HUES48 (cell line): ENCODE measurements around the gene SLCO3A1.

Source experiments
- H3K27ac ChIP-seq: one replicate; pipeline ENCODE4 v1.7.0; 2013; ENCODE audit warnings: low read depth, low read length, inconsistent platforms
- H3K27me3 ChIP-seq: 2 replicates; pipeline ENCODE4 v1.6.1; 2013; ENCODE audit warnings: mild to moderate bottlenecking, low read length; ENCODE audit not compliant: control insufficient read depth, insufficient read depth
- H3K36me3 ChIP-seq: 2 replicates; pipeline ENCODE4 v1.6.1; 2013; ENCODE audit warnings: low read length; ENCODE audit not compliant: control insufficient read depth, insufficient read depth
- H3K4me1 ChIP-seq: 2 replicates; pipeline ENCODE4 v1.6.1; 2013; ENCODE audit warnings: mild to moderate bottlenecking, low read length; ENCODE audit not compliant: control insufficient read depth, insufficient read depth
- H3K4me3 ChIP-seq: 2 replicates; pipeline ENCODE4 v1.5.1; 2013; ENCODE audit warnings: mild to moderate bottlenecking, low read depth, low read length
- H3K9ac ChIP-seq: 2 replicates; pipeline ENCODE4 v1.6.1; 2013; ENCODE audit warnings: mild to moderate bottlenecking, low read depth, low read length, moderate library complexity
- H3K9me3 ChIP-seq: 2 replicates; pipeline ENCODE4 v1.6.1; 2013; ENCODE audit warnings: low read length; ENCODE audit not compliant: control insufficient read depth, insufficient read depth

The SLCO3A1 gene

DNA sequence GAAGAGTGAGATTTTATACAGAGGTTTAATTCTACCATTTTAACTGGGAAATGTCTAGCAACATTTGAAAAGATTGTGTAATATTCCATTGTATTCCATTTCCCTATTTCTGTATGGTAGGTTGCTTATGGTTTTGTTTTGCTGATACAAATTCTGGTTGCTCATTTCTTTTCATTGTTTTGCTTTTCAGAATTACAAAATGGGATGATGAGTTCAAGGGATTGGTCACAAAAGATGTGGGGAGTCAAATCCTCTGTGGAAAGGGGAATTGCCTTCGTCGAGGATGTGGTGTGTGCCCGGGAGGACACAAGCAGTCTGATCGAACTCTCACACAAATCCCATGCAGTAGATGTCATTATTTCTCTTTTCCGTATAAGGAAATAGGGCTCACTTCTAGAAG lies 18.3 kb downstream of the SLCO3A1 start:
- Histone ChIP-seq H3K36me3 (no peaks in the 10 kb centered on the region), H3K4me3 (no peak overlapping the region), H3K27me3 (no peaks in the 10 kb centered on the region), H3K4me1 (peaks cover 14% of the 10 kb centered on the region), H3K9me3 (no peaks in the 10 kb centered on the region), H3K27ac (no peak overlapping the region), H3K9ac (no peak overlapping the region)

DNA sequence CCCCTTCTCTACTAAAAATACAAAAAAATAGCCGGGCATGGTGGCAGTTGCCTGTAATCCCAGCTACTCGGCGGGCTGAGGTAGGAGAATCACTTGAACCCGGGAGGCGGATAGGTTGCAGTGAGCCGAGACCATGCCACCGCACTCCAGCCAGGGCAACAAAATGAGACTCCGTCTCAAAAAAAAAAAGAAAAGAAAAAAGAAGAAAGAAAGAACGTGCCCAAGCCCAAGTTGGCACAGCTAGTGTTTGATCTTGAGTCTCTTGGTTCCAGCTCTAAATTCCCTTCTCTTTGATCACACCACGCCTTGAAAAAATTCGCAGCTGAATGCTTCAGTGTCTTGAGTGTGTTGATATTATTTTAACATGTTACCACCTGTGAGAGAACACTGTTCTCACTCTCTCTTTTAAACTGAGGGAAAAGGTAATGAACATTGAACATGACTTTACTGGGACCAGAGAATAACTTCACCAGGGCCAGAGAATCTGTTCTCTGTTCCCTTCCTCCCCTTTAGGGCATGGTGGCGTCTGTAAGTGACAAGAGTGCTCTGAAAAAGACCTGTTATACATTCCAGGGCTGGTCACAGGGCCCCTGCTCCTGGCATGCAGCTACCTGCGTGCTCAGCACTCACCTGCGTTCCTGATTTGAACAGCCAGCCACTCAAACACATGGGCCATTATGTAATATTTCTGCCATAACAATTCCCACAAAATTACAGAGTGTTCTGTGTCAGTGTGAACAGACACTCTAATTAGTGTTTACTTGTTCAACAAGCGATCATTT lies 19.0 kb downstream of the SLCO3A1 start:
- H3K27ac ChIP-seq, result no peak overlapping the region
- H3K27me3 ChIP-seq, result no peaks in the 10 kb centered on the region
- peaks cover 7% of the 10 kb centered on the region for H3K4me1 ChIP-seq
- no peak overlapping the region for H3K9ac ChIP-seq
- H3K36me3 ChIP-seq, result no peaks in the 10 kb centered on the region
- H3K9me3 ChIP-seq, result no peaks in the 10 kb centered on the region
- no peak overlapping the region for H3K4me3 ChIP-seq

DNA sequence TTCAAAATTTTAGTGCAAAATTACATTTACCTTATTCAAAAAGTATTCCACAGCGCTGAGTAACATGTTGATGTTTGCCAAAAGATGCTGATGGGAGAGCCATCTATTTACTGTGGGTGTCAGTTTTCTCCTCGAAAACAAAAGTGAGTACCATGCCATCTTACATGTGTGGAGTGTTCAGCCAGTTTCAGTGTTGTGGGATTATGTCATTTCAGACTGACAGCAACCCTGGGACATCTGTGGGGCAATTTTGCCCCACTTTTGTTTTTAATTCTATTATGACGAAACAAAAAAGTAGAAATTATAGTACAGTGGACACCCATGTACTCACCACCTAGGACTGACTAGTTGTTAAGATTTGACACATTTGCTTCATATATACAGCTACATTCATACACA lies 19.6 kb downstream of the SLCO3A1 start:
- Histone ChIP-seq H3K4me1 (peaks cover 3% of the 10 kb centered on the region; the same call in 1 of the 2 replicates), H3K4me3 (no peak overlapping the region), H3K9ac (no peak overlapping the region), H3K27ac (no peak overlapping the region), H3K27me3 (no peaks in the 10 kb centered on the region), H3K36me3 (no peaks in the 10 kb centered on the region), H3K9me3 (no peaks in the 10 kb centered on the region)

- no peak overlapping the region for H3K27ac ChIP-seq
- H3K9ac ChIP-seq, result no peak overlapping the region
- no peaks in the 10 kb centered on the region for H3K36me3 ChIP-seq
- H3K4me1 ChIP-seq, result peaks cover 3% of the 10 kb centered on the region; the same call in 1 of the 2 replicates
- no peak overlapping the region for H3K4me3 ChIP-seq
- no peaks in the 10 kb centered on the region for H3K9me3 ChIP-seq
- H3K27me3 ChIP-seq, result no peaks in the 10 kb centered on the region
Observed at GRCh38 chr15:91874171-91874570, 20.7 kb downstream of the SLCO3A1 start.

GRCh38 chr15:91874992-91875660 lies 21.6 kb downstream of the SLCO3A1 start:
- H3K27me3 ChIP-seq, result no peaks in the 10 kb centered on the region
- H3K9ac ChIP-seq, result no peak overlapping the region

GRCh38 chr15:91876187-91876586 lies 22.7 kb downstream of the SLCO3A1 start:
- Histone ChIP-seq H3K4me1 (peaks cover 8% of the 10 kb centered on the region), H3K9me3 (no peaks in the 10 kb centered on the region), H3K36me3 (no peaks in the 10 kb centered on the region), H3K4me3 (no peak overlapping the region), H3K9ac (no peak overlapping the region), H3K27ac (no peak overlapping the region), H3K27me3 (no peaks in the 10 kb centered on the region)

More at GRCh38 chr15:91874992-91875660, 21.6 kb downstream of the SLCO3A1 start:
- Histone ChIP-seq H3K36me3 (no peaks in the 10 kb centered on the region), H3K4me1 (peaks cover 3% of the 10 kb centered on the region; the same call in 1 of the 2 replicates), H3K9me3 (no peaks in the 10 kb centered on the region), H3K4me3 (no peak overlapping the region), H3K27ac (no peak overlapping the region)

DNA sequence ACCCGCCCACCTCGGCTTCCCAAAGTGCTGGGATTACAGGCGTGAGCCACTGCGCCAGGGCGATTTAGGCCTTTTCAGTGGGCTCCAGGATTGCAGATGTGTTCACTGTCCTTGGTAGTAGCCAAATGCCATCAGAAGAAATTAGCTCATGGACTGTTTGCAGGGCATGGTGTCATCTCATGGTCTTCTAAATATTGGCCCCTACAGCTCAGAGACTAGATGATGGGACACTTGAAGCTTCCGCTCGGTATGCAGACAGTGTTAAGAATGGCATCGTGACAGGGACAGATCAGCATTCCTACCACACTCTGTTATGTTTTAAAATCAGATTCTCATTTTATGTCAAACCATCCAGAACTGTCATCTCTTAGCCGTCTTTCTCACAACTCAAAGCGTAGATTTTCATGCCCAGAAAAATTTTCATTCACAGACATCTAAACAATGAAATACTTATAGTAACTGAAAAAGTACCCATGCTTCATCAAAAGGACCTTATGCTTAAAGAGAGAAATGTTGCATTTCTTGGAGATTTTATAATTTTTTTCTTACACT lies 24.9 kb downstream of the SLCO3A1 start:
- H3K36me3 ChIP-seq, result no peaks in the 10 kb centered on the region
- no peak overlapping the region for H3K9ac ChIP-seq
- H3K4me1 ChIP-seq, result peaks cover 20% of the 10 kb centered on the region
- H3K27ac ChIP-seq, result no peak overlapping the region
- no peaks in the 10 kb centered on the region for H3K9me3 ChIP-seq
- H3K27me3 ChIP-seq, result no peaks in the 10 kb centered on the region
- H3K4me3 ChIP-seq, result no peak overlapping the region

GRCh38 chr15:91879158-91879557 lies 25.6 kb downstream of the SLCO3A1 start:
- H3K4me3 ChIP-seq, result no peak overlapping the region
- H3K9me3 ChIP-seq, result no peaks in the 10 kb centered on the region
- no peak overlapping the region for H3K27ac ChIP-seq
- H3K9ac ChIP-seq, result no peak overlapping the region
- no peaks in the 10 kb centered on the region for H3K36me3 ChIP-seq
- peaks cover 20% of the 10 kb centered on the region for H3K4me1 ChIP-seq
- H3K27me3 ChIP-seq, result no peaks in the 10 kb centered on the region

GRCh38 chr15:91880373-91880772 lies 26.9 kb downstream of the SLCO3A1 start:
- Histone ChIP-seq H3K4me1 (peaks cover 27% of the 10 kb centered on the region), H3K27ac (no peak overlapping the region), H3K4me3 (no peak overlapping the region)

DNA sequence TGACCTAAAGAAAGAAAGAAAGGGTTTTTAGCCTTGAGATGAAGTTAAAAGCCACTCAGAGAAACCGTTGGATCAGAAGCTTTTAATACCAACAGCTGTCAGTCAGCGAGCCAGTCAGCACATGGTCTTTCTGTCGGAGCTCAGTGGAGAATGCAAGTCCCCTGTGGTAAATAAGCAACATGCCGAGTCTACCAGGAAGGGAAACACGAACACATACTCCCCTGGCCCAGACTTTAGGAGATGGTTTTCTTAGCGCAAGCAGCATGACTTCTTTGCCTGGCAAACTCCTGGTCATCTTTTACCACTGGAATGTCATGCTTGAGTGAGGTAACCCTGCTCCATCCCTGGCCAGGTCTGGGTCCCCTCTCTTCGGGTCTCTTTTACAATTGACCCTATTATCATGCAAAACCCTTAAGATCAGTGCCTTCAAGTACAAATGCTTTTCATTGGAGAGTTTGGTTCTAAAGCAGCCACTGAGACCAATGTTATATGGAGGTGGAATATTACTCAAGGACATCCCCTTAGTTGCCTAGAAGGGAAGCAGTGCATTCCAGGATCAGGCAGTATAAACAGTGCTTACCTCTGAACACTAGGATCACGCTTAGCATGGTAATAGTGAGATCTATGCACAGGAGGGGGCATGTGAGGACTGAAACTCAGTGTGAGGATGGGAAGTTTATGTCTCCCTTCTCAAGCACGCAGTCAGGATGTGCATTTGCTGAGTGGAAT lies 28.2 kb downstream of the SLCO3A1 start:
- Histone ChIP-seq H3K4me1 (peaks cover 28% of the 10 kb centered on the region), H3K9ac (no peak overlapping the region)

More at GRCh38 chr15:91880373-91880772, 26.9 kb downstream of the SLCO3A1 start:
- Histone ChIP-seq H3K27me3 (no peaks in the 10 kb centered on the region), H3K9ac (no peak overlapping the region), H3K36me3 (no peaks in the 10 kb centered on the region), H3K9me3 (no peaks in the 10 kb centered on the region)

More for the DNA sequence above, 28.2 kb downstream of the SLCO3A1 start:
- H3K36me3 ChIP-seq, result no peaks in the 10 kb centered on the region
- H3K4me3 ChIP-seq, result no peak overlapping the region
- H3K27me3 ChIP-seq, result no peaks in the 10 kb centered on the region
- peak overlapping the region; percentile 21 for H3K27ac ChIP-seq
- no peaks in the 10 kb centered on the region for H3K9me3 ChIP-seq
